GM23248 (cell line): ENCODE results near the gene NTN3.

ENCODE experiments used
- EZH2 ChIP-seq: fragments of 200-600 bp; sonication (generic); IDR thresholded peaks from 2 replicates; pipeline ENCODE4 v1.6.1; 2018; ENCODE audit warnings: antibody characterized with exemption, mild to moderate bottlenecking; ENCODE audit not compliant: insufficient read depth, poor library complexity, severe bottlenecking
- EZH2phosphoT487 ChIP-seq: fragments of 200-600 bp; sonication (generic); IDR thresholded peaks from 2 replicates; pipeline ENCODE4 v1.6.1; 2018; ENCODE audit warnings: antibody characterized with exemption, moderate library complexity, mild to moderate bottlenecking, low read depth; ENCODE audit not compliant: insufficient read depth

DNA sequence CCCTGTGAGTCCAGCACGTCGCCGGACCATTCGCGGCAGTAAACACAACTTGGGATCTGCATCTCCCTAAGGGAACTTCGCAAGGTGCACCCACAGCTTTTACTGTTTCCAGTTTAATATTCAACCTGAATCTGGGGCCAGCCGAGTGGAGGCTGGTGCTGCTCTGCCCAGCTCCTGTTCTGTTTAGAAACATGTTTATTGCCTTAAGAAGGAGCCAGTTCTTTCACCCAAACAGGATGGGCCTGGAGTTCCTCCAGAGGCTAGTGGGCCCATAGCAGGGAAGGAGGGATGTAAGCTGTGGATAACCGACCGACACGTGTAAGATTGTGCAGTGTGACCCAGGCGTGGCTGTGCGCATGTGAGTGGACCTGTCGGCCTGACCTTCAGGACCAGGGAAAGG lies 21.2 kb downstream of the NTN3 start:
- no peak for TF ChIP-seq EZH2
- TF ChIP-seq EZH2phosphoT487, result no peak
